ENCODE measurements around the gene LHX1.

- TF ChIP-seq CTCF (IDR thresholded peaks at IDR 0.05 in 2 of 3, conservative IDR thresholded peaks at IDR 0.05 in 1 of 3; ENCODE audit: insufficient read depth in 2 of 3, low read depth in 1 of 3, low read length in 3 of 3) (no peak), ZBTB7A (IDR thresholded peaks at IDR 0.05; ENCODE audit: borderline replicate concordance, control insufficient read depth, low read depth, low read length) (no peak), YY1 (IDR thresholded peaks at IDR 0.05; ENCODE audit: borderline replicate concordance in 1 of 3, control insufficient read depth in 1 of 3, extremely low read depth in 1 of 3, insufficient read depth in 3 of 3, insufficient read length in 1 of 3, insufficient replicate concordance in 2 of 3, low read depth in 1 of 3, low read length in 2 of 3) (no peak), TCF7 (IDR thresholded peaks at IDR 0.05; ENCODE audit: borderline replicate concordance) (no peak), NRF1 (conservative IDR thresholded peaks at IDR 0.05 in 1 of 2, IDR thresholded peaks at IDR 0.05 in 1 of 2) (no peak), VEZF1 (CRISPR knock-in tag; IDR thresholded peaks at IDR 0.05) (no peak), ILK (tag; IDR thresholded peaks at IDR 0.05; ENCODE audit: borderline replicate concordance, low read depth) (no peak)
These were observed 35.8 kb upstream of the LHX1 start for GRCh38 chr17:36901506-36901905.
